Duodenal mucosa (tissue), 2 donors: Measurements from ENCODE around the gene CACNA2D3.

Experiments used
- H3K27ac ChIP-seq: one replicate; pipeline ENCODE4 v1.7.0; 2013; ENCODE audit warnings: low read depth, low read length
- H3K27me3 ChIP-seq, 2 donors: one replicate each; pipeline ENCODE4 v1.7.0; 2013; ENCODE audit warnings: low read length in 2 of 2, control low read depth in 1 of 2; ENCODE audit not compliant: insufficient read depth in 2 of 2, control insufficient read depth in 1 of 2
- H3K36me3 ChIP-seq, 2 donors: one replicate each; pipeline ENCODE4 v1.7.0; 2013; ENCODE audit warnings: low read length in 2 of 2, control low read depth in 1 of 2; ENCODE audit not compliant: insufficient read depth in 2 of 2, control insufficient read depth in 1 of 2
- H3K4me1 ChIP-seq, 2 donors: one replicate each; pipeline ENCODE4 v1.7.0; 2013; ENCODE audit warnings: low read length in 2 of 2, control low read depth in 1 of 2; ENCODE audit not compliant: insufficient read depth in 2 of 2, control insufficient read depth in 1 of 2
- H3K4me3 ChIP-seq, 2 donors: one replicate each; pipeline ENCODE4 v1.7.0; 2013; ENCODE audit warnings: low read length in 2 of 2, low read depth in 1 of 2
- H3K9ac ChIP-seq, 2 donors: one replicate each; pipeline ENCODE4 v1.7.0; 2013; ENCODE audit warnings: low read length in 2 of 2, low read depth in 1 of 2
- H3K9me3 ChIP-seq, 2 donors: one replicate each; pipeline ENCODE4 v1.7.0; 2013; ENCODE audit warnings: low read length in 2 of 2, control low read depth in 1 of 2; ENCODE audit not compliant: control insufficient read depth in 1 of 2

CACNA2D3 gene

DNA sequence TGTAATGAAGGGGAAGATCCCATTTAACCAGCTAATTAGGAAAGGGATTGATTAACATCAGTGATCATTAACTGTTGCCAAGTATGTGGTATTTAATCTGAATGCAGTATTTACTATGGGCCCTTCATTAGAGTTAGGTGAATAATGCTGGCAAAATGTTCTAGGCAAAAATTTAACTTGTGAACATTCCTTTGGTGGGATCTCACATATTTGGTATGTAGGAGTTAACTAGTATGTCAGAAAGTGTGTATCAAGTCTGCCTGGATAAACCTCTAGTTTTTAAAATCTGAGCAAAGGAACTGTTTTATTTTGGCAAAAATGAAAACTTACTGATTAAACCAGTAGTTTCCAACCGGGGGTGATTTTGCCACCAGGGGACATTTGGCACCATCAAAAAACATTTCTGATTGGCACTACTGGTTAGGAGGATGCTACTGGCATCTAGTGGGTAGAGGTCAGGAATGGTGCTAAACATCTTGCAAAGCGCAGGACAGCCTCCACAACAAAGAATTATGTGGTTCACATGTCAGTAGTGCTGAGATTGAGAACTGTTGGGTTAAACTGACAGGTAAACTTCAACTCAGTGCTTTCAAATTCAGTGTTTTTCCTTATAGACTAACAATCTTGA lies 783.0 kb downstream of the CACNA2D3 start:
- Histone ChIP-seq H3K27me3 (no peaks in the 10 kb centered on the region), H3K9me3 (no peaks in the 10 kb centered on the region), H3K36me3 (no peaks in the 10 kb centered on the region), H3K9ac (no peak overlapping the region), H3K4me3 (no peak overlapping the region), H3K4me1 (no peaks in the 10 kb centered on the region), H3K27ac (no peak overlapping the region)

- no peak overlapping the region for H3K4me3 ChIP-seq
- no peaks in the 10 kb centered on the region for H3K4me1 ChIP-seq
- no peaks in the 10 kb centered on the region for H3K27me3 ChIP-seq
- no peaks in the 10 kb centered on the region for H3K36me3 ChIP-seq
- no peaks in the 10 kb centered on the region for H3K9me3 ChIP-seq
- H3K27ac ChIP-seq = no peak overlapping the region
- no peak overlapping the region for H3K9ac ChIP-seq
Observed at GRCh38 chr3:54905920-54906319, 783.6 kb downstream of the CACNA2D3 start.

GRCh38 chr3:54906763-54907162 lies 784.4 kb downstream of the CACNA2D3 start:
- H3K4me1 ChIP-seq = no peaks in the 10 kb centered on the region
- peaks cover 0 to 4% of the 10 kb centered on the region in 2 donors for H3K9me3 ChIP-seq
- no peak overlapping the region for H3K9ac ChIP-seq
- H3K36me3 ChIP-seq = no peaks in the 10 kb centered on the region
- H3K4me3 ChIP-seq = no peak overlapping the region
- no peaks in the 10 kb centered on the region for H3K27me3 ChIP-seq
- H3K27ac ChIP-seq = no peak overlapping the region

GRCh38 chr3:54909191-54909590 lies 786.8 kb downstream of the CACNA2D3 start:
- Histone ChIP-seq H3K36me3 (no peaks in the 10 kb centered on the region), H3K4me3 (no peak overlapping the region), H3K9ac (no peak overlapping the region), H3K27me3 (no peaks in the 10 kb centered on the region), H3K27ac (no peak overlapping the region), H3K4me1 (no peaks in the 10 kb centered on the region), H3K9me3 (peaks cover 0 to 5% of the 10 kb centered on the region in 2 donors)

- H3K27ac ChIP-seq = no peak overlapping the region
- no peak overlapping the region for H3K9ac ChIP-seq
- no peaks in the 10 kb centered on the region for H3K4me1 ChIP-seq
- no peaks in the 10 kb centered on the region for H3K27me3 ChIP-seq
- no peak overlapping the region for H3K4me3 ChIP-seq
- peaks cover 0 to 5% of the 10 kb centered on the region in 2 donors for H3K9me3 ChIP-seq
- no peaks in the 10 kb centered on the region for H3K36me3 ChIP-seq
Observed at GRCh38 chr3:54914180-54914579, 791.8 kb downstream of the CACNA2D3 start.

DNA sequence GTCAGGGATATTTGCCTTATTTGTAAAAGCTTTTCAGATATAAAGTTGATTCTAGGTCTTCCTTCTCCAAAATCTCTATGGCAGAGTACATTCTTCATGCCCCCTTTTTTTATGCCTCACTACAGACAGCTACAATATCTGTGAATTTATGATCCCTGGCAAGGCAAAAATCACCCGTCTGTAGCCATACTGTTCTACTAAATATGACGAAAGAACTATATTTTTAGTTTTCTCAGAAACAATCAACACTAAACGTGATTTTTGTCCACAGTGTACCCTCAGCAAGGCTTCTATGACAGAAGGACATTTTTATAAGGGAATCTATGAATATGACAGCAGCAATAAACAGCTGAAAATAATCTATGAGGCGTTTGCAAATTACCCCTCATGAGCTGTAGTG lies 792.8 kb downstream of the CACNA2D3 start:
- Histone ChIP-seq H3K36me3 (no peaks in the 10 kb centered on the region), H3K27ac (no peak overlapping the region), H3K9me3 (peaks cover 0 to 5% of the 10 kb centered on the region in 2 donors), H3K4me1 (no peaks in the 10 kb centered on the region), H3K9ac (no peak overlapping the region), H3K27me3 (no peaks in the 10 kb centered on the region), H3K4me3 (no peak overlapping the region)

DNA sequence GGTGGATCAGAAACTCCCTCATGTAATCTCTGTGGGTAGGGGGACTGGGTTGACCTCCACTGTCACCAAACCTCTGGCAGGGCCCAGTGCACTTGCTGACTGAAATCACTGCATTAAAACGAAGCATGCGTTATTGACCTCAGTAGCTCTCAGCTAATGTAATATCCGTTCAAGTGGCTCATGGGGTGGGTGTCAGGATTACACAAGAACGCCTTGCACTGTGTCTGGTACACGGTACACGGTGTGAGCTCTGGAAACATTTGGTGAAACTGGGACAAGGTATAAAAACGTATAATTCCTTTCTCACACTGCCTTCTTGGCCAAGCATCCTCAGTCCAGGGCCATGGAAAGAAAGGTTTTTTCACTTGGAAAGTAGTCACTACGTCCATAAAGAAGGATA lies 793.6 kb downstream of the CACNA2D3 start:
- H3K27me3 ChIP-seq = no peaks in the 10 kb centered on the region
- H3K9ac ChIP-seq = no peak overlapping the region
- H3K27ac ChIP-seq = no peak overlapping the region
- H3K4me3 ChIP-seq = no peak overlapping the region
- H3K4me1 ChIP-seq = no peaks in the 10 kb centered on the region
- H3K36me3 ChIP-seq = no peaks in the 10 kb centered on the region
- peaks cover 0 to 5% of the 10 kb centered on the region in 2 donors for H3K9me3 ChIP-seq

GRCh38 chr3:54916732-54917131 lies 794.4 kb downstream of the CACNA2D3 start:
- H3K9me3 ChIP-seq = peaks cover 0 to 2% of the 10 kb centered on the region in 2 donors
- no peak overlapping the region for H3K27ac ChIP-seq
- no peaks in the 10 kb centered on the region for H3K27me3 ChIP-seq
- no peaks in the 10 kb centered on the region for H3K36me3 ChIP-seq
- H3K4me1 ChIP-seq = no peaks in the 10 kb centered on the region
- no peak overlapping the region for H3K9ac ChIP-seq
- H3K4me3 ChIP-seq = no peak overlapping the region

DNA sequence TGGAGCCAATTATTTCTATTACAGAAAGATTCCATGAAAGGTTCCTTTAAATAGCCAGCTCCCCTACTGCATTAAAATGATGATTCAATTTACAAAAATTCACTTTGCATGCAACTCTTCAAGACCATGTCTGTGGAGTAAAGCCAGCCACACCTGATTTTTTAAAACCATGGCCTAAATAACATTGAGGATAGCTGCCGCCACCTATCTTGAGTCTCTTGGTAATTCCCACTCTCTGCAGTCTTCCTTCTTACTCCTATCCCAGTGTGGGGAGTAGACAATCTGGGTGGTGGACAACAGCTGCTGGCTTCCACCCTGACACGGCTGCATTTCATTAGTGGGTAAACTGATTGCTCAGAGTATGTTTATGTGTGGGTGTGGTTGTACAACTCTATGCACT lies 794.8 kb downstream of the CACNA2D3 start:
- Histone ChIP-seq H3K27me3 (no peaks in the 10 kb centered on the region), H3K27ac (no peak overlapping the region), H3K4me1 (no peaks in the 10 kb centered on the region), H3K4me3 (no peak overlapping the region), H3K9ac (no peak overlapping the region), H3K36me3 (no peaks in the 10 kb centered on the region), H3K9me3 (no peaks in the 10 kb centered on the region)

- Histone ChIP-seq H3K9me3 (no peaks in the 10 kb centered on the region), H3K27me3 (no peaks in the 10 kb centered on the region), H3K27ac (no peak overlapping the region), H3K36me3 (no peaks in the 10 kb centered on the region), H3K4me3 (no peak overlapping the region), H3K9ac (no peak overlapping the region), H3K4me1 (no peaks in the 10 kb centered on the region)
Observed at GRCh38 chr3:54917862-54918261, 795.5 kb downstream of the CACNA2D3 start.

DNA sequence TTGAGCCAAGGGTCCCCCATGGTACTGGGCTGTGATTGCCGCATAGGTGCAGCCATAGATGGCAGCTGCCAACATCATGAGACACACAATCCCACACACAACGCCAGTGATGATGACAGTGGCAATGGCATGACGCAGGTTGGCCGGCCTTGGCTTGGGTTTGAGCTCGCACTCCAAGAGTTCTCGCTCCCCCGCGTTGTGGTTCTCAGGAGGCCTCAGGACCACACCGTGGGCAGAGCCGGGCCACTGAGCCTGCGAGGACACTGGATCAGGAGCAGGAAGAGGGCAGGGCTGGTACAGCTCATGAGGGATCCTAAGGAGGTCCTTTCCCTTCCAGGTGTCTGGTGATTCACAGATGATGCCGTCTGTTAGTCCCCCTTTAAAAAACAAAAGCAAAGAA lies 796.2 kb downstream of the CACNA2D3 start:
- H3K4me1 ChIP-seq = no peaks in the 10 kb centered on the region
- H3K4me3 ChIP-seq = no peak overlapping the region
- H3K27me3 ChIP-seq = no peaks in the 10 kb centered on the region
- no peaks in the 10 kb centered on the region for H3K9me3 ChIP-seq
- no peak overlapping the region for H3K27ac ChIP-seq
- no peaks in the 10 kb centered on the region for H3K36me3 ChIP-seq
- H3K9ac ChIP-seq = no peak overlapping the region
